GDM1 (cell line): ENCODE data around the gene PTPRM.

ENCODE experiments used
- DNase-seq: peaks from one replicate; lab custom pipeline; 2025; lab: John Stamatoyannopoulos, UW

Gene PTPRM

DNA sequence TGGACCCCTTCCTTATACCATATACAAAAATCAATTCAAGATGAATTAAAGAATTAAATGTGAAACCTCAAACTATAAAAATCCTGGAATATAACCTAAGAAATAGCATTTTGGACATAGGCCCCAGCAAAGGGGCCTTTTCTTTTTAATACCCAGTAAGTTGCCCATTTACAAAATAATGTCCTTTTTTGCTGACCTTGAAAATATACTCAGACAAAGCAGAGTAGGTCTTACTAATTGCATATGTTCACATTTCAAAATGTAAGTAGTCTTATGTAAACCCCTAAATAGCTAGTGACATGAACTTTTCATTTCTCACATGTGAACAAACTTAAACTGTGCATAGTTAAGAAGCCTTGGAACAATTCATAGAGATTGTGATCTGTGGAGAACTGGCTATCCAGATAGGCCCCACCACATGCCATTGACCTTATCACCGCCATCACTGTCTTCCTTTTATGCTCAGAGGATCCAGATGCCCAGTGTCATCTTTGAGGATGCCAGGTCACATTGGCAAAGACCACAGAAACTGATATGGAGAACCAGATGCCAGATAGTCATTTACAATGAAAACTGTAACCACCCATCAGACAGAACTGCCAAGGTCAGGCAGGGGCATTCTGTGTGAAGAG is 759.8 kb downstream of the PTPRM start:
- no peak for DNase-seq

DNA sequence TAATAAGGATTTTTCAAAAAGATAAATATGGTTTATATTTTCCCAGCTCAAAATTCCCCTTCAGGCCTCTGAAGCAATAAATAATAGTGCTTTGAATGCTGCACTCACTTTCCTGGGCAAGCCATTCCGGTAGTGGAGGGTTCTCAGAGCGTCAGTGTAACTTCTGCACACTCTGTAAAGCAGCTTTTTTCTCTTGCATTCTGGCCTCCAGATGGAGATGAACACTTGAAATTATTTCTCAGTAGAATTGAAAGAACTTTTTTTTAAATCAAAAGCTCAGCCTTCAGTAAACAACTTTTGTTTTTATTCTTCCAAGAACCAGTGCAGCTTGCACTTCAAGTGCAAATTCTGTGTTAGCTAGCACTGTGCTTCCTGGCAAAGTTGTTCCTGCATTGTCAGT is 761.0 kb downstream of the PTPRM start:
- no peak for DNase-seq

DNA sequence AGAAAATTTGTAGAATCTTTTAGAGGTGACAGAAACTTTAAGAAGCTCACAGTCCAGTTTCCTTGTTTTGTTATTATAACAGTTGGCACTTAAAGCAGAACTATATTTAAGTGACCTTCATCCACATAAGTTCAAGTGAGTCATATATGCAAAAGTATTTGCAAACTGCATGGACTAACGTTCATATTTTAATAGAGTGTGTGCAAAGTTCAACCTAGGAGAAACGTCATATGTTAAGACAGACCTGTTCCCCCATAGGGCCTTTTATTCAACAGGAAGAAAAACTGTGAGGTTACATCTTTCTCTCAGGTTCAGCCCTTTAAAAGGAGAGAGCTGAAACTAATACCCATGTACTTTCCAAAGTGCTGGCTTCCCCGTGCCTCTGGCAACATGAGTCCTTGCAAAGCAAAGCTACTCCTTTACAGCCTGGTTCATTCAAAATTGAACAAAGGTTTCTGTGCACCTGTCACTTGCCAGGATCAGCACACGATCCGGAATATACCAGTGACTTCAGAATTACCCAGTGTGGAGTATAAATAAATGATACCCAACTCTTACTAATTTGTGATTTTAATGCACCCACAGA is 762.2 kb downstream of the PTPRM start:
- DNase-seq: no peak

DNA sequence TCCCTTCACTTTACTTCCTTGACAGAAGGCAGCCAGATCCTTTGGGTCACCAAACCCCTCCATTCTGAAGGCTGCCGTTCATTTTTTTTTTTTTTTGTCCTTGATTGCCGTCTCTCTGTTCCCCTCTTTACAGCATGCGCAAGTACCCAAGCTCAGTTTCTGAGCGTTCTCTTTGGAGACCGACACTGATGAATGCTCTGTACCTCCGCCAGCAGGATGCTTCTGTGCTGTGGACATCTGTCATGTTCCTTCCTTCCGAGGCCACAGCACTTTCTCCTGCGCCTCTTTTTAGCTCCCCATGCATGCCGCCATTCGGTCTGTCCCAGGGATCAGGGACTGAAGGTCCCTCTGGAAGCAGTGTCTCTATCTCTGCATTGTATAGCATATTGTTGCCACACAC is 763.5 kb downstream of the PTPRM start:
- DNase-seq: no peak

DNA sequence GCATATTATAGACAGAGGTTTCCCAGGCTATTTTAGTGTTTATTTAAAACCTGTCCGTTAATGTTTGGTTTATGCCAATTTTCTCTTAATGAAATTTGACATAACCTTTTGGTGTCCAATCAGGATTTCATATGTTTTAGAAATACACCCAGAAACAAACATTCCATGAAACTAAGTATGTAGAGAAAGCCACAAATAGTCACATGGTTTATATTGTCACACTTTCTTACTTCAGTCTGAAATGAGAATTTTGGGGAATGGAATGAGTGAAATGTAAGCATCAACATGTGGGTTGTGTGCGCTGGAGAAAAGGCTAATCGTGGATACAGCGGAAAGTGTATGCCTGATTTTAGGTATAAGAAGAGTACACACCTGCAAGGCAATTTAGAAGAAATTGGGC is 765.2 kb downstream of the PTPRM start:
- no peak for DNase-seq

DNA sequence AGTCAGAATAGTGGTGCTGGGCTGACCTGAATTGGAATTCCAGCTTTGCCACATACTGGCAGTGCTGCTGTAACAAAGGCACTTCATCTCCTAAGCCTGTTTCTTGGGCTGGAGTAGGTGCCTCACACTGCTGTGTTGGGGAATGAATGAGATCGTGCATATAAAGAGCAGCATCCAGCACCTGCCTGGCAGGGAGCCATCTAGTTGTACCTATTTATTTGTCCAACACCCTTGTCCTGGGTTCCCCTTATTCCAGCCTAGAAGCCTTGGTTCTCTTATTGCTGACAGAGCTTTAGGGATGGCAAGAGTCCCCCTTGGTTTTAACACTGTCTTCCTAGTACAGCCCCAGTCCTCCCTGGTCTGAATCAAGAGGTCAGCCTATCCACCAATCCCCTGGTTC is 766.8 kb downstream of the PTPRM start:
- no peak for DNase-seq

DNA sequence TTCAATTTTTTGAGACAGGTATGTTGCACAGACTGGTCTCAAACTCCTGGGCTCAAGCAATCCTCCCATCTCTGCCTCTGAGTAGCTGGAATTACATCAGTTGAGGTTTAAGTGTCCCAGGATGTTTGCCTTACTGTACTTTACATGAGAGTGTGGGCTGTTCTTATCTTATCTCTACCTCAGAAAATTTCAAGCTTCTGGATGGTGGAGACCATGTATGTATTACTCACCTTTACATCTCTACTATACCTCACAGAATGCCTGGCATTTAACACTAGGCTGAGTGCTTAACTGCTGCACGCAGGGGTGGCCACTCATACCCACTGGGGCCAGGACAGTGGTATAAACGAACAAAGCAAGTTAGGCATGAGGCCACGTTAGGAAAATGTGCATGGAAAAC is 770.1 kb downstream of the PTPRM start:
- DNase-seq: no peak

DNA sequence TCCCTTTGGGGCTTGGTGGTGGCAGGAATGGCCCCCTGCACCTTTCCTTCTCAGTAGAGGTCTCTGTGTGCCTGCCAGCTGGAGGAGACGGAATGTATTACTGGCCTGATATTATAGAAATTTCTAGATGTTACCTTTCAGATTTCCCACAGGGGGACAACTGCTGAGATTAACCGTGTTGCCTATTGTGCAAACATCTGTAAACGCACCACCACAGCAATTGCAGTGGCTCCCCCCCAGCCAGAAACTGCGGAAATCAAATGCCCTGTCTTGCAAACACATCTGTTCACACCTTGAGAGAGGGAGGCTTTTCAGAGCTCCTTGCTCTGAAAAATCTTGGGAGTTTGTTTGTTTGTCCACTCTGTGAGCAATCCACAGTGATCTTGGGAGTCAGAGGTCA is 772.1 kb downstream of the PTPRM start:
- DNase-seq: no peak

DNA sequence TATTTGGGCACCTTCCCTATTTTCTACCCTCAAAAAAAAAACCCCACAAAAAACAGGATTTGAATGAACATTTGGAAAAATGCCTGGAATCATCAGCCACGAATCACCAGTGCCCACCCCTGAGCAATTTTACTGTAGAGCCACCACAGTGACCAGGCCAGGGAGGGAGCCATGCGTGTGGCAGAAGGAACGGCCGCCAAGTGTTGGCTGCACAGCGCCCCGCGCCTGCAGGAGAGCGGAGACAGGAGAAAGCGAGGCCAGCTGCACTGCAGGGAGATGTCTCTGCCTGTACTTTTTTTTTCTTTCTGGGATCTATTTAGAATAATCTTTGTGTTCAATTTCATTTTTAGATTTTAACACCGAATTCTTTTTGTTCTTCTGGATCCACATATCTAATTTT is 772.8 kb downstream of the PTPRM start:
- DNase-seq: no peak

DNA sequence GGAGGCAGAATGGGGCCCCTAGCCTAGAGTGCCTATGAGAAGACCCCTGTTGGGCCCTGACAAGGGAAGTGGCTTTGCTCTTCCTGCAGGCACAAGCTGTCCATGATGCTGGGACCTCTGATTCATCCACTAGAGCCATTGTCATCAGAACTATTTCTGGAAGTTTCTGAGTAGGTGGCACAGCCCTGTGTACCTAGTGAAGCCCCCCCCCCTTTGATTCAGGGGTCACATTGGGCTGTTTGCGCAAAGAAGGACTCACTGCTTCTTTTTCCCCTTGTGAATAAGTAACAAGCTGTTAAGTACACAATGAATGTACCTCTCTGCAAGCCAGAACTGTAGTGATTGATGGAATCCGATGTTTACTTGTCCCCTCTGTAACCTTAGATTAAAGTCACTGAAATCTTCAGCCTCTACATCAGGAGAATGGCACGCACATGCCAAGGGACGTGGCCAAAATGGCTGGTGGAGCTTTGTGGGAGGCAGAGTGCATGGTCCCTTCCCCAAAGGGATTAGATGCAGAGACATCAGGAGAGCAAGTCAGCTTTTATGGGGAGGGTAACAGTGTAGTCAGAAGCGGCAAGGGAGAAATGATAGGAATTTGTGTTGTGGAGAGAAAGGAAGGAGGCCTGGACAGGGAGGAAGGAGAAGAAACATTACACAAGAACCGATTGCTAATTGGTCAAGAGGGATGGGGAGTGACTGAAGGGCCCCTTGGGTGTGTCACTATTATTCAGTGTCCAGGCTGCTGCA is 774.5 kb downstream of the PTPRM start:
- DNase-seq: no peak

DNA sequence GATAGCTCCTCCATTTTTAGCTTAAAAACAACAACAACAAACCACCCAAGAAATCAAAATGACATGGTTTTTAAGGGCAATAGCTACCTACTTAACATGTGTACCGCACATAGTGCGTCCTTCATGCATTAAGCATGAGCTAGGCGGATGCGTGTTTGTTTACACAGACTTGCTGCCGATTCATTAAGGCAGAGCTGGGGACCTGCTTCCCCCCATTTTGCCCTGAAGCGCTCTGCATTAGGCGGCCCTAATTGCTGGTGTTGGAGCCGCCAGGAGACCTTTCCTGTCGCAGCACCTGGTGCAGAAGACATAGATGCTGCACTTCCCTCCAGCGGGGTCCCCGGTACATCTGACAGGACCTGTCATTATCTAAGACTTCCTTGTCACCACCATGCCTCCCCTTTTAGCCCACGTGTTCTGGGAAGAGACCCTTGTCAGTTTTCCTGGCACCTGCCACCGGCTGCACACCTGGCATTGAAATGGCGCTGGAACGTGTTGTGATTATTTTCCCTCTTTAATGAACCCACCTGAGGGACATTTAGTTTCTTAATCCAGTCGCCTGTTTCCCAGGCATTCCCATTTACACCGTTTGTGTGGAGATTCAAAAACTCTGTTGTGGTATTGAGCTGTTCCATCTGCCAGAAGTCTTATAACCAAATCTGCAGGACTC is 781.1 kb downstream of the PTPRM start:
- no peak for DNase-seq

DNA sequence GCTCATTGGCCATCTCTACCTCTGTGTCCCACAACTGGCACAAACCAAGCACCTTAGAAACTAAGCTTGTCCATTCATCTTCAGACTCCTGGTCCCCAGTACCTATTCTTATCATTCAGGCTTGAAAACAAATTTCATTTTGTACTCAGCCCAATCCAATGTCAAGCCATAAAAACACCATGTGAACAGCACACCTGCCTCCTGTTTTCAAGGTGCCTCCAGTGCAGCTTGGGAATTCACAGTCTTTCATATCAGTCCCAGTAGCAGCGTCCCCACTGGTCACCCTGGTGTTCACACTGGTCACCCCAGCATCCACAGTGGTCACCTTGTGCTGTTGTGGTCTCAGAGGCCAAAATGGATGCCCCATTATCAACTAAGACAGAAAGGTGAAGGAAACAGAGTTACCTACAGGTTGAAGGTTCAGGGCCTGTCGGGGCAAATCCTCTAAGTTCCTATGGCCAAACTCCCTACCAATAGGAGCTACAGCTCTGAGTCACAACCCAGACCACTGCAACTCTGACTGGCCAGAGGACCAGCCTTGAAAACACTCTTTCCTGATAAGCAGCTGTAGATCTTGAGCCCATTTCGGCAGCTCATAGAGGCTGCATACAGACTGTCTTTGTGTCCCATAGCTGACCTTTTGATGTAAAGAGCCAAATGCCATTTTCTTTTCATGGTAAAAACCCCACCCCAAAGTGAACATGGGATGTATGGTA is 782.6 kb downstream of the PTPRM start:
- DNase-seq: no peak

DNA sequence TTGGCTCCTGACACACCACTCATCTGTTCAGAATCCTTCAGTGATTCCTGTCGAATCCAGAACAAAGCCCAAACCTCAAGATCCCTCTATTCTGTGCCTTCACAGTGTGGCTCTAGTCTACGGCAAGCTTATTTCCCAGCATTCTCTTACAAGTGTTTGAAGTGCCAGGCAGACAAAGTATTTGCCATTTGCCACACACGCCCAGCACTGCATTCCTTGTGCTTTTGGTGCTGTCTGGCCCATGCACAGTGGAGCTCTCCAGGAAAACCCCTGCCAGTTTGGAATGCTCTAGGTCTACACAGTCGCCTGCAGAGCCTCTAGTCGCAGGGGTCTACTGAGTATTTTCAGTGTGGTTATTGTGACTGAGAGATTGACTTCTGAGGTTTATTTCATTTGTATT is 783.5 kb downstream of the PTPRM start:
- no peak for DNase-seq

DNA sequence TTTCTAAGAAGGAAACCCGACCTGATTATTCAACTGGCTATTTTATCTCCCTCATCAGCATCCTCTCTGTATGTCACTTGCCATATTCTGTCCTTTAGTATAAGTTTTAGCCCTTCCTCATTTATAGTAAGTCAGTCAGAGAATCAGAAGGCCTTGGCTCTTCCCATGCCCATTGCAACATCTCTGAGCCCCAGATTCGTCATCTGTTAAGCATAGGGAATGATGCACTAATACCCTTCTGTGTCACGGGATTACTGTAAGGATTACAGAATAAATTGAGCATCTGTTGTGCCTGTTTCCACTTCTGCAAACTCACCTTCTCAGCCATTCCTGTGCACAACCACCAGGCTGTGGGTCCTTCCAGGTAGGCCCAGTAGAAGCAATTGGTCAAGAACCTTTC is 784.0 kb downstream of the PTPRM start:
- DNase-seq: no peak

DNA sequence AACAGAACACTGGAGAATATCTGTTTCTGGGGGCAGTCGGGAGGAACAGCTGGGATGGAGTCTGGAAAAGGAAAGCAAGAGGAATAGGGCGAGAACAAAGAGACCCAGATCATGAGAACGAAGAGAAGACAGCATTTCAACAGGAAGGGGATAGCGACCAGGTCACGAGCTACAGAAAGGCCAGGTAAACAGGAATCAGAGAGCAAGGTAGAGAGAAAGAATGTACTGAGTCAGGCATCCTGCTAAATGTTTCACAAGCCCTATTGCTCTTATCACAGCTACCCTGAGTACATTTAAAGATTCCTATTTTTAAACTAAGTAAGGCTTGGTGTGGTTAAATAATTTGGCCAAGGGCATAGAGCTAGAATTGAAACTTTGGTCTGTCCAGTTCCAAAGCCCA is 787.2 kb downstream of the PTPRM start:
- no peak for DNase-seq

DNA sequence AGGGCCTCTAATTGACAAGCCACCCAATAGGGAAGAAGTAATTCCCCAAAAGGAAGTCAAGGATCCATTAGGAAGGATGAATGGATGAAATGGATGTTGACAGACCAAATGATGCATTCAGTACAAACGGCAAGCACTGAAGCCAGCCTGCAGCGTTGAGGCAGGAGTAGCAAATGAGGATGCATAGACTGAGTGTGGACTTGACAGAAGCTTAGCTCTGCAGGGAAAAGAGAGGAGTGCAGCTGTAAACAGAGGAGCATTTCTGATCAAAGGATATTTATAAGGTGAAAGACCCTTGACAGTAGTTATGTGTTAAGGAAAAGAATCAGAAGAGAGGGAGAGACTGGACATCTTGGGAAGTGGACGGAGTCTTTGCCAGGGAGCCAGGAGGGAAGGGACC is 788.9 kb downstream of the PTPRM start:
- no peak for DNase-seq

DNA sequence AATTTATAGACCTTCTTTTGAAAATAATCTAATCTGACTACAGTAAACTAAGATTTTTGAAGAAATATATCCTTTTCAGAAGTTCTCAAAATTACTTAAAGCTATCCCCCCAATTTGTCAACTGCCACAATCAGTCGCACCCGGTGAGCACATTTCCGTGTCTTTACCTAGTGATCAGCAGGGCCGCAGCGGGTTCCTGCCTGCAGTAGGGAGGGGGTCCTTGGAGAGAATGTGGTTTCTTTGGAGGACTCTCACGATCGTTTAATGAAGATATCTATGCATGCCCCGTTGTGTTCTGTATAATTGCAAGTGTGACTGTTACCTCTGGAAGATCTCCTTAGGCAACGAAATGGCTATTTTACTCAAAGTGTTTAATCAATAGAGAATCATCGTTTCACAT is 790.2 kb downstream of the PTPRM start:
- no peak for DNase-seq

DNA sequence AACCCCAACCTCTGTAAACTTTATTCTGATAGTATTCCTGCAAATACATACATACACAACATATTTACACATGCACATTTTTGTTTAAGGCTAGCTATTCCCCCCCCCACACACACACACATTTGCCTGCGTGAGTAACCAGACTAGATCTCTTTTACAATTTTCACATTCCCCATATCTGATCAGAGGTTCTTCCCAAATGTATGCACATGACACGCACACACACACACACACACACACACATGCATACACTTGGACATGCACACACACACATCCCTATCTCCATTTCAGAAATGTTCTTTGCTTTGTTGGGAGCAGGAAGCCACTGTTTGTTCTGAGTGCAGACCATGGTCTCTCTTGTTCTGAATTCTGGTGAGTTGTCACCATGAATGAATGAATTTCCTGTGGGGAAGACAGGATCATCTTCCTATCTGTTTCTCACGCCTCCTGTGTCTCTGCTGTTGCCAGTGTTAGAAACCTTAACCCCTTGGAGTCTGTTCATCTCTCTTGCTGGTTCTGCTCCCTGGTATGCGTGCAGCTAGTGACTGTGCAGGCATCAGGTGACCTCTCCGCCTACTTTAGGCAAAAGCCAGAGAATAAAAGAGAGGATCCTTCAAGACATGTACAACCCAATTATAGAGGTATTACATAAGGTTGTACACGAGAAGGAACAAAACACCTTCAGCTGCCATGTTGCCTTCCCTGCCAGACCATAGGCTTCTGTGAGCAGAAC is 791.1 kb downstream of the PTPRM start:
- no peak for DNase-seq

DNA sequence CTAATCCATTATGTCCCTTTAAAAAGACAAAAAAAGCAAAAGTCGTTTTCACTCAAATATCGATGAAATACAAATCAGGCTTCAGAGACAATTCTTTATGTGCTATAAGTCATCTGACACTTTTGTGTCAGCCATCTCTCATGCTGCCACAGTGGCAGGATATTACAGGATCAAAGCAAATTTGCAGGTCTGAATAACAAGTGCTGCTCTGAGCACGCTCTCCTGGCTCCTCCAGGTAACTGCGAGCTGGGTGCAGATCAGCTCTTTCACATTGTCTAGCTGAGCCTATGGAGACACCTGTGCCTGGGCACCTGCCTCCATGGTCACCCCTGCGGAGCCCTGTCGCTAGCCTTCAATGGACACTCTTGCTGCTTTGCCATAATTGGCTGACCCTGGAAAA is 792.0 kb downstream of the PTPRM start:
- no peak for DNase-seq

DNA sequence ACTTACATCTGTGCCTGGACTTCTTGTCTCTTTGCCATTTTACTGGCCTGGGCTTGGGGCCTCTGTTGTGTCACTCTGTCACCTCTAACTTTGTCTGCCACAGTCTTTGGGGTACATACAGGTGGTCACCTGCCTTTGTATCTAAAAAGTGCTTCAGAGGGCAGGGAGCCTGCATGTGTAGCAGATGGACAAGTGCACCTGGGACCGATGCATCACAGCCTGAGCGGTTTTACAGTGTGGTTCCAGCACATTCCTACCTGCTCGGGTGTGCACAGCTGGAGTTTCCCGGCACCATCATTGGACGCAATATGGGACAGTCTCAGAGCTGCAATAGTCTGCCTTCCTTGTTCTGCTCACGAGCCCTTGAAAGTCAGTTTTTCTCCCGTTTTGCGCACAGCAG is 792.4 kb downstream of the PTPRM start:
- no peak for DNase-seq

DNA sequence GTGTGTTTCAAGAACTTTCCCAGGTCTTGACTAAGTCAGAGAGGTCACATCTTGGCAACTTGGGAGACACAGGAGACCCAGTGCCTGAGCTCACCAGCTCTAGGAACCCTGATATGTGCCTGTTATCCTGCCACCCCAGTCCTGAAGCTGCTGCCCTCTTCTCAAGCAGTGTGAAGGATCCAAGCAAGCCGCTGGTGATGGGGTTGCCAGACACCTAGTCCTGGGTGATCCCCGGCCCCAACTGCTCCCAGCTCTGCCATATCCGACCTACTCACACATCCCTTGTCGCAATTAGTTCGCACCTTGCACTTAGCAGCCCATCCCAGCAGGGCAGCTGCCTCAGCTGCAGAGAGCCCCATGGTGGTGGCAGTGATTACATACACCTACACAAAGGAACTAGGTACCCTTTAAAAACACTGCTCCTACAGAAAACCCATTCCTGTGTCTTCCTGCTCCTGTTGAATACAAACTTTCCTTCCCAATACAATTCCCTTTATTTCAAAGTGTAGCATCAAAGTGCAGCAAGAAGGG is 794.9 kb downstream of the PTPRM start:
- no peak for DNase-seq

DNA sequence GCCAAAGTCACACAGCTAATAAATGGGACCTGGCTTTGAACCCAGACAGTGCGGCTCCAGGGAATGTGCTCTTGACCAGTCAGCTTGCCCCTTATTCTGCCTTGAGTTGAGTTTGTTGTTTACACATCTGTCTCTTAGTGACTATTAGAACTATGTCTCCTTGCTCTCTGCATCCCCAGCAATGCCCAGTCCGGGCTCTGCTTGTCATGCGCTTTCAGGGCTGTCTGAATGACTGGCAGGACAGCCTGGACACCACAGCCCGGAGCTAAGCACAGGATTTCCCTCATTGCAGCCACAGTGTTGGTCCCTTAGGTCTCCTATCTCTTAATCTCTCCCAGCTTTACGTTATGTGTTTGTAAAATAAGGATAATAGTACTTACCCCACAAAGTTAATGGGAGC is 795.7 kb downstream of the PTPRM start:
- DNase-seq: no peak
